GM18502 (cell line): ENCODE measurements around the gene RNASE7.

ENCODE experiments used
- ATAC-seq: cut with Tn5 transposase; IDR thresholded peaks from one replicate; pipeline ENCODE4 v1.9.1; 2021; ENCODE audit warnings: mild to moderate bottlenecking; ENCODE audit not compliant: unreplicated experiment, poor library complexity

RNASE7 gene

DNA sequence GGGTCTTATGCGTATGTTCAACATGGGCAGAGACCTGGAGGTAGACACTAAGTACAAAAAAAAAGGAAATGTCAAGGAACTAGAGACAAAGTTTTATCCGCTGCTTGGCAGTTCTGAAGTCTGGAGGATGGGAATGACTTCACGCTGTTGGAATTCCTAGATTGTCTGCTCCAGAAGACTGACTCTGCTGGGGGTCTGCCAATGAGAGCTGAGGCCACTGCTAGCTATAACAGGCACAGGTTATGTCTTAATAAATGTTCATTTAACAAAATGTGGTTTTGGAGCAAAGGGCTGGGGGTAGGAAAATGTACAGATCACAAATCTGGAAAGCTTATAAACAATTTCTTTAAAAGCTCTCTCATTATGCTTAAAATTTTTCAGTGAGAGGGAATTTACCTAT is 21.3 kb downstream of the RNASE7 start:
- no peak for ATAC-seq

DNA sequence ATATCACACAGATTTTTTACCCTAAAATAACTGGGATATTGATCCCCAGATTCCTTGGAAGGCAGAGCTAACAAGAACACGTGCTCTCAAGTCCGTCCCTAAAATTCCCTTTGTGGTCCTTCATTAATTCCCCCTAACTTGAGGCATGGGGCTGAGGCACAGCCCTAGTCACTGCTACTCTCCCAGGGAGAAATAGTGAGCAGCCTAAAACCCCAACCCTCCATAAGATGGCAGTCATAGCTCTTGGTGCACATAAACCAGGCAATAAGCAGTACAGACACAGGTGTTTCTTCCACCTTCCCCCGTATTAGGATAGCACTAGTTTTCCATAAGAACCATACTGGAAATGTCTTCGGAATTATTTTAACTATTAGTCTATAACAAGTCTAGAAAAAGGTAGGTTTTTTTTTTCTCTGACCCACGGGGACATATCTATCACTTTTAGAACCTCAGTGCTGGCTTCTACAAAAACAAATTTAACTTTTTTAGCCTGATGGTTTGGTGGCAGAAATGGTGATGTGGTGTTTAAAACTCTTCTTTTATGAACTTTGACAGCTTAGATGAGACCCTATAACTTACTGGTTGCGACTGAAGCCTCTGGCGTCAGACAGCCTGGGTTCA is 24.8 kb downstream of the RNASE7 start:
- ATAC-seq: no peak

DNA sequence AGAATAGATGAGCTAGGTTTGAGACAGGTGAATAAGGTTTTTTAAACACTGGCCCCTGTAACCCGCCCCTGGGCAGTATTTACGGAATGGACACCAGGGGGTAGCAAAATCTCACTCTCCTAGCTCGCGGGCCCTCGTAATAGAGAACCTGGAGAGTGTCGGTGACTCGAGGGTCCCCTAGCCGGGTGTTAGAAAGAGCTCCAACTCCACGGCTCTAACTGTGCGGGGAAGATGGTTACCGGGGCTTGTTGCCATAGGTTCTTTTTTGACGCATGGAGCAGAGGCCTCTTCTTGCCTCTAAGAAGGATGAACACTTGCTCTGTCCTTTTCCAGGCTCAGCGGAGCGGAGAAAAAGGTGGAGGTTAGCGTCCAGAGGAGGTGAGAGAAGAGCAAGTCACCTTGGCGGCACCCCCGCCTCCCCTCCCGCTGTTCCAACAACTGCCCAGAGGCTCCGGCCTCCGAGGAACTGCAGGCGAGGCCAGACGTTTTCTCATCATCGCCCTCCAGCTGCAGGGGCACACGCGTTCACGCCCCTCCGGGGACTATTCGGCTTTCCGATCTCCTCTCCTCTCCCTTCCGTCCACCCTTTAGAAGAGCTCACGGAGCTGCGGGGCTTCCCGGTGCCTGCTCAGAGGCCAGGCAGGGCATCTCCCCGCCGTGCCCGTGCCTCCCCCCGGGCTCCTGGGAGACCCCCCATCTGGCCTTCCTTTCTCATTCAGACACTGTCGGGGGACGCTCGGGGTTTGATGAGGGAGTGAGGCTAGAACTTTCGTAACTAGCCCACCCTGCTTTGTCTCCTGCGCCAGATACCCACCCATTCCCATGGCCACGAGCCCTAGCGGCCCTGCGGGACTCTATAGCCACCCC is 26.6 kb downstream of the RNASE7 start:
- no peak for ATAC-seq

DNA sequence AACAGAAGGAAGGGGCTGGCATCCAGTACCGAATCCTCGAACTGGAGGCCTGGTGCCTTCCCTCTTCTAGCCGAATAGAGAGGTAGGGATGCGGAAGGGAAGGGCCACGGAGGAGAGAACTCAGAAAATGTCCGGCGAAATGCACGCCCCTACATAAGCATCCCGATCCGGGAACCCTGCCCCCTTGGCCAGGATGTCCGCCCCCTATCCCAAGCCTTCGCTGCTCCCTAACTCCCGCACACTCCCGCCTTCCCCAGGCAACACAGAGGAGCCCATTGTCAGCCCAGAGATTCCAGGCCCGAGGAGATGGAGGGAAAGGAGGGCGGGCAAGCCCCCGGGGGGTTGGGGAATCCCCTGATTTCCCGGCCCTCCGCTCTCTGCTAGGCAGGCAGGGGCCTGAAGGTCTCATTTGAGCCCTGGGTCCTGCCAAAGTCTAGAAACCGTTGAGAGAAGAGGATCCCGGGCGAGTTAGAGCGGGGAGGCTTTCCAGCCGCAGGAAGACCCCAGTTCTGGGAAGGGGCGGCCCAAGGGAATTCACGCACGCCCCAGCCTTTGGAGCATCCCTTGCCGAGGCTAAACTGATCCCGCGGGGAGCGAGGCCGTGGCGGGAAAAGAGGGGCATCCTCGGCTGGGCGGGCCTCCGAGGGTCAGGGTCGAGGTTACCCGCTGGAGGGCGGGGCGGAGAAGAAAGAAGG is 27.4 kb downstream of the RNASE7 start:
- ATAC-seq: no peak

DNA sequence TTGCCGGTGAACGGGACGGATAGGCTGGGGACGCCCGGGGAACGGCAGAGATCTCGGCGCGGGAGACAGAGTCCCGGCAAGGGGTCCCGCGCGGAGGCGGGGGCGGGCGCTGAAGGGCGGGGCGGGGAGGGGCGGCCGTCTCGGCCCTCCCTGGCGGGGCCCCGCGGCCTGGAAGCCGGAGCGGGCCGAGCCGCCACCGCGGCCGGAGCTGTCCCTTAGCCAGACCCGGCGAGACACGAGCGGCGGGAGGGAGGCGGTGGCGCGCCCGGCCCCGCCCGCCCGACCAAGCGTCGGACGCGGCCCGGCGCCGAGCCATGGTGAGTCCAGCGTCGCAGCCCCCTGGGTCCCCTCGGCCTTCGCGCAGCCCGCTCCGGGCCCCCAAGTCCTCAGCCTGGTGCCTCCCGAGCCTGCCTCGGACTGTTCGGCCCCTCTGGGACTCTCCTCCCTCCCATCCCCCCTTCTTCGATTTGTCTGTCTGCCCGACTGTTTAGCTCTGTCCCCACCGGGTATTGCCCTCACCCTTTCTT is 28.0 kb downstream of the RNASE7 start, which contains the start of gene ARHGEF40:
Gene ARHGEF40, plus strand, starts transcription at position 222 of the 527 bp plus-strand sequence. Its CDS starts 93 bp downstream, at position 315.
- no peak for ATAC-seq

DNA sequence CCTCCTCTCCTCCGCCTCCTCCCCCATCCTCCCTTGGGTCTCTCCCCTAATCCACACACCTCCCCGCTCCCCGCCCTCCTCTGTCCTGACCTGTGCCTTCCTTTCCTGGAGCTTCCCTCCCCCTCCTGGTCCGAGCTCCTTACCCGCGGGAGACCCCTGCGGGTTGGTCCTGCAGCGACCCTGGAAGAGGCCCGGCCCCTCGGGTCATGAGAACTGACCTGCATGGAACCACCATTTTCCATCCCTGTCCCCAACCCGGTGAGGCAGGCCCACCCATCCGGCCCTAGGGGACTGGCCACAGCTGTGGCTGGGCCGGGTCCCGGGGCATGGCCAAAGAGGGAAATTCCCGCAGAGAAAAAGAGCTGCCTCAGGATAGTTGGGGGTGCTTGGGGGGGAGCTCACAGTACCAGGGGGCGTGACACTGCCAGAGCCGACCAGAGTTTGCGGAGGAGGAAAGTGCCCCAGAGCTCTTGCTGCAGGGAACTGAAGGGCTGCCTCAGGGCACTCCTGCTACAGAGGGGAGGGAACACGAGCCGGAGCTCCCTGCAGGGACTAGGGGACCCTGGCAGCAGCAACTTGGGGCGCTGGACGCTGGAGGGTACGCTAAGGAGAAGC is 28.6 kb downstream of the RNASE7 start:
- no peak for ATAC-seq

DNA sequence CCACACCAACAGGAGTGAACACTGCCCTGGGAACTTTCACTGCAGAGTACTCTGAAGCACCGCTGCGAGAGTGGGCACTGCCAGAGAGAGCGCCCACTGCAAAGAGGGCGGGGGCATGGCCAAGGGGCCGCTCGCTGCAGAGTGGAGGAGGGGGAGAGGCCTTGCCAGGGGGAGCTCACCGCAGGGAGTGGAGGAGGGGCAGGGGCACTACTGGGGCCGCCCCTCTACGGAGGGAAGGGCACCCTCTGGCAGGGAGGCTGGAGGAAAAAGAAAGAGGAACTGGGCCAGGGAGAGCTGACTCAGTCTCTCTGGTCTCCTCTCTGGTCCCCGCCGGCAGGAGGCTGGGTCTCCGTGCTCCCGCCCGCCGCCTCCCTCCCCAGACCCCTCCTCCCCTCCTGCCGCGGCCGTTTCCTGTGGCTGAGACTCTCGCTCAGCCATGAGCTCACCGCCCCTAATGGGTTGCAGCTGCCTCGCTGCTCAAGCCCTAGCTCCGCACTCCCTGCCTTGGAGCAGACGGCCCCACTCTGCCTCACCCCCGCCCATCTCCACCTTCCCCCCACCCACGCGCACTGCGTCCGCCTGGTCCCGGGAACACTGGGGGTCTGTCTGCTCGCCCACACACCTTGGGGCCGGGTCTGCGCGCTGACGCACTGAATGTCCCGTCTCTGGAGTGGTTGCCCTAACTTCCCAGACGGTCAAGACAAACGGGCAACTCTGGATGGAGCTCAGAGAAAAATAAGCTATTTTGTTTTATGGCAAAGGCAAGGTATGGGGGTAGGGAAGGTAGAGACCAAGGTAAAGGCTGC is 29.3 kb downstream of the RNASE7 start:
- peak; percentile 78 for ATAC-seq

DNA sequence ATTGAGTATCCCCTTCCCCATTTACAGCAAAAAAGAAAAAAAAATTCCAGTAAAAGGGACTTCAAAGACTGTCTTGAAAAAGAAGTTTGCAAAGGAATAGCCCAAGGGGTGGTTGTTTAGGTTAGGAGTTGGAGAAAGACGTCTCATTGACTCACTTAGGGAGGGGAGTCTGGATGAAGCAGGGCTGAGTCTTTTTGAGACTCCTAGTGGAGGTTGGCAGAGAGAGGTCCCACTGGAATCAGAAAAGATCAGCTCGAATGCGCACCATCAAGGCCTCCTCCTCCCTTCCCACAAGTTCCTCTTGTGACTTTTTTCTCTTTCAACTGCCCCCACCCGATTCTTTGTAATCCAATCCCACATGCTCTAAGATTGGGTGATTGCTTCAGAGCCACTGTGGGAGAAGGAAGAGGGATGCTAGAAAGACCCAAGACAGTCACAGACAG is 29.9 kb downstream of the RNASE7 start:
- ATAC-seq: no peak

DNA sequence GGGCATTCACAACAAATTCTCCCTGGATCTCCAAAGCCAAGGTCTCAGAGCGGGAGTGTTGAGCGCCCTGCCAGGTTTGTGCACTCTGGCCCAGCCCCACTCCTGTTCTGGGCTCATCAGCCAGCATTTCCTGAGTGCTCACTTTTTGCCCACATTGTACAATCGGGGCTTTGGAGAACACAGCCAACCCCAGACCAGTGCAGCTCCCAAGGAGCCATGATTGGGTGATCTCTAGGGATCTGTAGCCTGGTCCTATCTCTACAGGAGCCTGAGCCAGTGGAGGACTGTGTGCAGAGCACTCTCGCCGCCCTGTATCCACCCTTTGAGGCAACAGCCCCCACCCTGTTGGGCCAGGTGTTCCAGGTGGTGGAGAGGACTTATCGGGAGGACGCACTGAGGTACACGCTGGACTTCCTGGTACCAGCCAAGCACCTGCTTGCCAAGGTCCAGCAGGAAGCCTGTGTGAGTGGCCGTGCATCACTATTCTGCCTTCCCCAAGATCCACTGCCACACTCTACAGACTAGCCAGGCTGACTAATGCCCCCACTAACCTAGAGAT is 30.7 kb downstream of the RNASE7 start:
- no peak for ATAC-seq

DNA sequence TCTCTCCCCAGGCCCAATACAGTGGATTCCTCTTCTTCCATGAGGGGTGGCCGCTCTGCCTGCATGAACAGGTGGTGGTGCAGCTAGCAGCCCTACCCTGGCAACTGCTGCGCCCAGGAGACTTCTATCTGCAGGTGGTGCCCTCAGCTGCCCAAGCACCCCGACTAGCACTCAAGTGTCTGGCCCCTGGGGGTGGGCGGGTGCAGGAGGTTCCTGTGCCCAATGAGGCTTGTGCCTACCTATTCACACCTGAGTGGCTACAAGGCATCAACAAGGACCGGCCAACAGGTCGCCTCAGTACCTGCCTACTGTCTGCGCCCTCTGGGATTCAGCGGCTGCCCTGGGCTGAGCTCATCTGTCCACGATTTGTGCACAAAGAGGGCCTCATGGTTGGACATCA is 31.8 kb downstream of the RNASE7 start:
- ATAC-seq: no peak

DNA sequence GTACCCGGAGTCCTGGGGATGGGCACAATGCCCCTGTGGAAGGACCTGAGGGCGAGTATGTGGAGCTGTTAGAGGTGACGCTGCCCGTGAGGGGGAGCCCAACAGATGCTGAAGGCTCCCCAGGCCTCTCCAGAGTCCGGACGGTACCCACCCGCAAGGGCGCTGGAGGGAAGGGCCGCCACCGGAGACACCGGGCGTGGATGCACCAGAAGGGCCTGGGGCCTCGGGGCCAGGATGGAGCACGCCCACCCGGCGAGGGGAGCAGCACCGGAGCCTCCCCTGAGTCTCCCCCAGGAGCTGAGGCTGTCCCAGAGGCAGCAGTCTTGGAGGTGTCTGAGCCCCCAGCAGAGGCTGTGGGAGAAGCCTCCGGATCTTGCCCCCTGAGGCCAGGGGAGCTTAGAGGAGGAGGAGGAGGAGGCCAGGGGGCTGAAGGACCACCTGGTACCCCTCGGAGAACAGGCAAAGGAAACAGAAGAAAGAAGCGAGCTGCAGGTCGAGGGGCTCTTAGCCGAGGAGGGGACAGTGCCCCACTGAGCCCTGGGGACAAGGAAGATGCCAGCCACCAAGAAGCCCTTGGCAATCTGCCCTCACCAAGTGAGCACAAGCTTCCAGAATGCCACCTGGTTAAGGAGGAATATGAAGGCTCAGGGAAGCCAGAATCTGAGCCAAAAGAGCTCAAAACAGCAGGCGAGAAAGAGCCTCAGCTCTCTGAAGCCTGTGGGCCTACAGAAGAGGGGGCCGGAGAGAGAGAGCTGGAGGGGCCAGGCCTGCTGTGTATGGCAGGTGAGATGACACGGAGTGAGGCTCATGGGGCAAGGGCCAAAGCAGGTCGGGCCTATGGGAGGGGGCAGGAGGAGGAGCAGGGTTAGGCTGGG is 32.5 kb downstream of the RNASE7 start:
- ATAC-seq: no peak

DNA sequence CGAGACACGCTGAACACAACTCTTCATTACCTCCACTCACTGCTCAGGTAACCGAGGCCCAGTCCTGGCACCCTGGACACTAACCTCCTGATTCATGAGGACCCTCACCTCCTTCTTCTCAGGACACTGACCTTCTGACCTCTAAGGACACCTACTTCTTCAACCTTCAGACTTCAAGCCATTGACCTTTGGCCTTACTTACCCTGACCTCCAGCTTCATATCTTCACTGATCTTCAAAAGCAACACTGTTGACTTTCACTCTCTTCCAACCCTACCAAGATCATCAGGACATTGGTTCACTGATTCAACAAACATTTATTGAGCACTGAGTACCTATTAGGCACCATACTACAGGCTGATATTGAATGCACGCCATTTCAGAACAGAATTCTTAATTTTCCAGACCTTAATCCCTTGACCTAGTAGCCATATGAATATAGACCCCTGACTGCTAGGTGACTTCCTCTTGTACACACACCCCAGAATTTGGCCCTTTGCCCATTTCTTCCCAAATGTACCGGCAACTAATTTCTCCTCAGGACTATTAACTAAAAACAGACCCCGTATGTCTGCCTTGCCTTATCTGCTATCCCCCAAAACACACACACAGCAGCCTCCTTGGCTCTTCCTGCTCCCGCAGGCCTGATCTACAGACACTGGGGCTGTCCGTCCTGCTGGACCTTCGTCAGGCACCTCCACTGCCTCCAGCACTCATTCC is 33.7 kb downstream of the RNASE7 start:
- ATAC-seq: no peak

DNA sequence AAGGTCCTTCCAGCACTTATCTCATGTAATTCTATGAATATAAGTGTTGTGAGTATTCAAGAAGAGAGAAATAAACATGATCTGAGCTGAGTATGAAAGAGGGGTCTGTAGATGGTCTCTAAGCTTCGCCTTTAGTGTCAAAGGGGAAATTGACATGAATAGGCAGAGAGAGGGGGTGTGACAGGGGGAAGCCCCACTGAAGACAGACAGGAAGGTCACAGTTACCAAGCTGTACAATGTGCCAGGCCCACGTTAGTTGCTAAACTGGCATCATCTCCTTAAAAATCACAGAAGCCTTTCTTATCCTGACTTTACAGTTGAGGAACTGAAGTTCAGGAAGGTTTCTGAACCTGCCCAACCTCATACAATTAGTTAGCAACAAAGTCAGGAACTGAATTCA is 35.5 kb downstream of the RNASE7 start:
- no peak for ATAC-seq

DNA sequence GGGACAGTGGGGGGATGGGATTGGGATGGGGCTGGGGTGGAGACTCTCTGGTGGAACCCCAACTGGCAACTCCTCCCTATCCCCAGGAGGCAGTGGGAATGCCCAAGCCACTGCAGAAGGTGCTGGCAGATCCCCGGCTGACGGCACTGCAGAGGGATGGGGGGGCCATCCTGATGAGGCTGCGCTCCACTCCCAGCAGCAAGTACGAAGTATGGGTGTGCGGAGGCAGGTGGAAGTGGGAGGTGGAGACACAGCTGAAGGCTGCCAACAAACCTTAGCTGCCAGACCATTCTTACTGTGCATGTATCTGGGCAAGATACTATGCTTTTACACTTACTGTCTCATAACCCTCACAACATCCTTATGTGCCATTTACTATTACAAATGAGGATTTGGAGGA is 36.1 kb downstream of the RNASE7 start:
- no peak for ATAC-seq

DNA sequence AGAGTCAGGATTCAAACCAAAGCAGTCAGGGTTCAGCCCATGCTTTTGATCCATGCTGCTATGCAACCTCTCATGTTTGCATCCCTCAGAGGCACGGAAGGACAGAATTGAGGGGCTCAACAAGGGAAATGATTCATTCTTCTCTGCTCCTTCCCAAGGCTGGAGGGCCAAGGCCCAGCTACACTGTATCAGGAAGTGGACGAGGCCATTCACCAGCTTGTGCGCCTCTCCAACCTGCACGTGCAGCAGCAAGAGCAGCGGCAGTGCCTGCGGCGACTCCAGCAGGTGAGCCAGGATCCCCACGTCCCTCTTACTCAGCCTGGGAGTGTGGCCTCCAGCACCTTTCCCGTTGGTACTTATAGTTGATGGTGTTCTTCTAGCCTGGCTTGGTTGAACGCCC is 36.6 kb downstream of the RNASE7 start:
- no peak for ATAC-seq

DNA sequence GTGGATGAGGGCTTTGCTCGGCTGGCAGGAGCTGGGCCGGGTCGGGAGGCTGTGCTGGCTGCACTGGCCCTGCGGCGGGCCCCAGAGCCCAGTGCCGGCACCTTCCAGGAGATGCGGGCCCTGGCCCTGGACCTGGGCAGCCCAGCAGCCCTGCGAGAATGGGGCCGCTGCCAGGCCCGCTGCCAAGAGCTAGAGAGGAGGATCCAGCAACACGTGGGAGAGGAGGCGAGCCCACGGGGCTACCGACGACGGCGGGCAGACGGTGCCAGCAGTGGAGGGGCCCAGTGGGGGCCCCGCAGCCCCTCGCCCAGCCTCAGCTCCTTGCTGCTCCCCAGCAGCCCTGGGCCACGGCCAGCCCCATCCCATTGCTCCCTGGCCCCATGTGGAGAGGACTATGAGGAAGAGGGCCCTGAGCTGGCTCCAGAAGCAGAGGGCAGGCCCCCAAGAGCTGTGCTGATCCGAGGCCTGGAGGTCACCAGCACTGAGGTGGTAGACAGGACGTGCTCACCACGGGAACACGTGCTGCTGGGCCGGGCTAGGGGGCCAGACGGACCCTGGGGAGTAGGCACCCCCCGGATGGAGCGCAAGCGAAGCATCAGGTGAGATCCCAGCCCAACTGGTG is 39.5 kb downstream of the RNASE7 start:
- no peak for ATAC-seq

DNA sequence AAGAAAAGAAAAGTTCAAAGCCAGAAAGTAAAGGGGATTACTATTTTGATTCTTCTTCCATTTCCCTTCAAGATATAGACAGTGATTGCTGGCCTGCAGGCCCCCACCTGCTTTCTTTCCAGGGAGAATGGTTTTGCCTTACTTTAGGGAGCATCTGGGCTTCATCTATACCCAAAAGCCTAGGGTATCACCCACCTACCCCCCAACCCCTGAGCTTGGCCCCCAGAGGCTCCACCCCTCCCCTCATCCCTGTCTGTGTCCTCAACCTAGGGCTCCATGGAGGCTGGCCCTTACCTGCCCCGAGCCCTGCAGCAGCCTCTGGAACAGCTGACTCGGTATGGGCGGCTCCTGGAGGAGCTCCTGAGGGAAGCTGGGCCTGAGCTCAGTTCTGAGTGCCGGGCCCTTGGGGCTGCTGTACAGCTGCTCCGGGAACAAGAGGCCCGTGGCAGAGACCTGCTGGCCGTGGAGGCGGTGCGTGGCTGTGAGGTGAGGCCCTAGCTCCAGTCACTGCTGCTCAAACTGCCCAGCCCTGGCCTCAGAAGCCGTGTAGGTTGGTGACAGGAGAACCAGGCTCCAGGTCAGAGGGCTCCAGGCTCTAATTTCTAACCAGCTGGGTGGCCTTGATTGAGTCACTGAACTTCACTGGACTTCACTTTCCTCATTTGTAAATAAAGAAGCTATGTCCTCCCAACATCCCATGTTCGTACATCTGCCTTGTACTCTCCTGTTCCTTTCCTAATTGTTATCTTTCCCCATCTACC is 41.6 kb downstream of the RNASE7 start:
- ATAC-seq: no peak
